ENCODE data around the gene CYTH1. TPM values are rescaled to one million over a fixed set of nuclear protein-coding genes. Genes with fewer than 3 reads are reported as not detected.
A peak's percentile ranks its signal among the peaks of the same experiment; 100 is the strongest.

CYTH1 gene
- total RNA-seq, 1 experiment from 2014 or later: 9.7 TPM

- Histone ChIP-seq H3T11ph (ENCODE audit: low read length) (no peak overlapping the region), H2BK20ac (ENCODE audit: low read depth, low read length, poor library complexity, severe bottlenecking) (no peak overlapping the region), H3K27ac (ENCODE audit: insufficient read length, low read depth, low read length) (no peak overlapping the region), H2AK5ac (ENCODE audit: insufficient read length, low read length) (no peak overlapping the region), H3K23me2 (ENCODE audit: insufficient read length, low read depth, low read length, poor library complexity, severe bottlenecking) (no peaks in the 10 kb centered on the region), H3K27me3 (ENCODE audit: insufficient read depth, low read length) (no peaks in the 10 kb centered on the region), H3K56ac (ENCODE audit: insufficient read length, low read depth, low read length) (no peak overlapping the region), H2AFZ (ENCODE audit: low read length) (no peak overlapping the region), H2BK120ac (ENCODE audit: low read depth, low read length, poor library complexity, severe bottlenecking) (no peak overlapping the region), H3K79me2 (ENCODE audit: insufficient read depth, low read length) (no peaks in the 10 kb centered on the region; the same call in 1 of the 2 replicates), H4K91ac (ENCODE audit: insufficient read length, low read depth, low read length) (no peak overlapping the region), H3K79me1 (ENCODE audit: insufficient read depth, low read depth, low read length, poor library complexity, severe bottlenecking) (no peaks in the 10 kb centered on the region), H3K4me2 (ENCODE audit: insufficient read depth, insufficient read length, low read length) (no peak overlapping the region), H3K23ac (ENCODE audit: insufficient read length, low read depth, low read length) (no peak overlapping the region), H4K5ac (ENCODE audit: insufficient read length, low read depth, low read length) (no peak overlapping the region), H3K14ac (ENCODE audit: insufficient read depth, low read length) (no peak overlapping the region), H3K4ac (ENCODE audit: low read depth, low read length) (no peak overlapping the region), H2BK12ac (ENCODE audit: insufficient read length, low read depth, low read length) (no peak overlapping the region), H3K9ac (ENCODE audit: extremely low read depth, insufficient read length, low read length) (no peak overlapping the region), H2BK5ac (ENCODE audit: insufficient read length, low read length) (no peak overlapping the region), H3K18ac (ENCODE audit: insufficient read length, low read depth, low read length) (no peak overlapping the region), H4K20me1 (ENCODE audit: control insufficient read depth, insufficient read depth, insufficient read length) (no peaks in the 10 kb centered on the region), H3K9me3 (ENCODE audit: control insufficient read depth, low read depth, low read length) (no peaks in the 10 kb centered on the region), H3K4me1 (ENCODE audit: insufficient read depth, low read length) (no peaks in the 10 kb centered on the region; the same call in 1 of the 2 replicates), H2BK15ac (ENCODE audit: low read depth, low read length) (no peak overlapping the region), H4K8ac (replicated peaks; ENCODE audit: insufficient read length, low read depth, low read length) (no peak overlapping the region)
- Mint-ChIP-seq H3K4me3 (no peak overlapping the region), H3K36me3 (ENCODE audit: insufficient read depth in 1 of 3, low read depth in 3 of 3) (peaks cover 4 to 55% (median 35%) of the 10 kb centered on the region in 3 experiments; a peak in 6 of 7 replicates), H3K27me3 (ENCODE audit: low read depth) (no peaks in the 10 kb centered on the region), H3K9me3 (no peaks in the 10 kb centered on the region), H3K27ac (peak overlapping the region in 2 of 3 experiments; percentile 39 to 47; a peak in 1 of 7 replicates), H3K4me1 (peaks cover 19 to 20% of the 10 kb centered on the region in 2 experiments)
- TF ChIP-seq CTCF (conservative IDR thresholded peaks at IDR 0.05): no peak
- no CpG with 5 or more reads among the region's 4 CpGs for WGBS (ENCODE audit: extremely low coverage, insufficient read length, low lambda C conversion rate)
- DNase-seq: no peak
Observed at GRCh38 chr17:78790552-78790951, 8.5 kb upstream of the CYTH1 start.
